Measurements from ENCODE around the gene ATXN7L2.

- TF ChIP-seq POLR2AphosphoS5 (IDR thresholded peaks at IDR 0.05) (no peak), CTCF (IDR thresholded peaks at IDR 0.05) (no peak), POLR2A (IDR thresholded peaks at IDR 0.05) (no peak)
Observed at GRCh38 chr1:109531380-109531779, 47.7 kb downstream of the ATXN7L2 start.
